ACC112 (cell line): Measurements from ENCODE around the gene RGS17.

Experiments used
- H2AFZ ChIP-seq: fragments of 200-600 bp; sonication (generic); one replicate; pipeline ENCODE4 v1.6.0; 2017; ENCODE audit warnings: antibody characterized with exemption, low read length; ENCODE audit not compliant: unreplicated experiment
- H3K27ac ChIP-seq: fragments of 200-600 bp; sonication (generic); 2 replicates; pipeline ENCODE4 v1.5.1; 2014; ENCODE audit warnings: low read depth, mild to moderate bottlenecking, antibody characterized with exemption, low read length, moderate library complexity
- H3K27me3 ChIP-seq: fragments of 200-600 bp; sonication (generic); 2 replicates; pipeline ENCODE4 v1.6.1; 2014; ENCODE audit warnings: mild to moderate bottlenecking, antibody characterized with exemption, low read length, moderate library complexity, mixed read lengths; ENCODE audit not compliant: insufficient read depth
- H3K36me3 ChIP-seq: fragments of 200-600 bp; sonication (generic); 2 replicates; pipeline ENCODE4 v1.6.1; 2016; ENCODE audit warnings: mild to moderate bottlenecking, antibody characterized with exemption, low read length, moderate library complexity, mixed read lengths; ENCODE audit not compliant: insufficient read depth
- H3K4me1 ChIP-seq: fragments of 200-600 bp; sonication (generic); one replicate; pipeline ENCODE4 v1.6.1; 2016; ENCODE audit warnings: low read length, mixed read lengths; ENCODE audit not compliant: insufficient read depth, unreplicated experiment, control insufficient read depth
- H3K4me3 ChIP-seq: fragments of 200-600 bp; sonication (generic); 2 replicates; pipeline ENCODE4 v1.5.1; 2014; ENCODE audit warnings: mild to moderate bottlenecking, low read depth, low read length
- H3K79me2 ChIP-seq: fragments of 200-600 bp; sonication (generic); one replicate; pipeline ENCODE4 v1.6.0; 2016; ENCODE audit warnings: low read length; ENCODE audit not compliant: control insufficient read depth, unreplicated experiment, insufficient read depth

Gene RGS17

GRCh38 chr6:153102605-153103318 lies 28.3 kb downstream of the RGS17 start:
- no peak overlapping the region for H3K27ac ChIP-seq
- H2AFZ ChIP-seq, result no peak overlapping the region
- peaks cover 28% of the 10 kb centered on the region for H3K4me1 ChIP-seq
- H3K27me3 ChIP-seq, result no peaks in the 10 kb centered on the region
- 0 out of 2 replicates have a peak, but pooled peaks cover 5% of the 10 kb centered on the region for H3K36me3 ChIP-seq
- H3K4me3 ChIP-seq, result no peak overlapping the region
- peaks cover 32% of the 10 kb centered on the region for H3K79me2 ChIP-seq

- H2AFZ ChIP-seq, result no peak overlapping the region
- no peak overlapping the region for H3K27ac ChIP-seq
- 0 out of 2 replicates have a peak, but pooled peaks cover 5% of the 10 kb centered on the region for H3K36me3 ChIP-seq
- H3K4me1 ChIP-seq, result peaks cover 29% of the 10 kb centered on the region
- H3K27me3 ChIP-seq, result no peaks in the 10 kb centered on the region
- no peak overlapping the region for H3K4me3 ChIP-seq
- H3K79me2 ChIP-seq, result peaks cover 30% of the 10 kb centered on the region
Measured at GRCh38 chr6:153101461-153101860, 29.6 kb downstream of the RGS17 start.

GRCh38 chr6:153099636-153100035 lies 31.4 kb downstream of the RGS17 start:
- no peak overlapping the region for H3K27ac ChIP-seq
- peaks cover 32% of the 10 kb centered on the region for H3K79me2 ChIP-seq
- H3K4me3 ChIP-seq, result no peak overlapping the region
- peaks cover 37% of the 10 kb centered on the region for H3K4me1 ChIP-seq
- no peaks in the 10 kb centered on the region for H3K27me3 ChIP-seq
- H3K36me3 ChIP-seq, result 0 out of 2 replicates have a peak, but pooled peaks cover 5% of the 10 kb centered on the region
- no peak overlapping the region for H2AFZ ChIP-seq

GRCh38 chr6:153096792-153097191 lies 34.3 kb downstream of the RGS17 start:
- H3K27me3 ChIP-seq, result no peaks in the 10 kb centered on the region
- no peak overlapping the region for H2AFZ ChIP-seq
- peaks cover 18% of the 10 kb centered on the region for H3K79me2 ChIP-seq
- peaks cover 44% of the 10 kb centered on the region for H3K4me1 ChIP-seq
- no peaks in the 10 kb centered on the region for H3K36me3 ChIP-seq
- no peak overlapping the region for H3K27ac ChIP-seq
- H3K4me3 ChIP-seq, result no peak overlapping the region

GRCh38 chr6:153096031-153096430 lies 35.1 kb downstream of the RGS17 start:
- no peaks in the 10 kb centered on the region for H3K36me3 ChIP-seq
- H3K79me2 ChIP-seq, result peaks cover 23% of the 10 kb centered on the region
- peak overlapping the region; percentile 18 for H3K27ac ChIP-seq
- no peak overlapping the region for H3K4me3 ChIP-seq
- H3K4me1 ChIP-seq, result peaks cover 52% of the 10 kb centered on the region
- H2AFZ ChIP-seq, result peak overlapping the region; percentile 47
- H3K27me3 ChIP-seq, result no peaks in the 10 kb centered on the region

GRCh38 chr6:153092082-153093013 lies 38.7 kb downstream of the RGS17 start:
- Histone ChIP-seq H3K27me3 (no peaks in the 10 kb centered on the region), H3K79me2 (peaks cover 41% of the 10 kb centered on the region), H3K4me3 (peak overlapping the region; percentile 43), H3K4me1 (peaks cover 71% of the 10 kb centered on the region), H3K36me3 (no peaks in the 10 kb centered on the region), H2AFZ (no peak overlapping the region), H3K27ac (peak overlapping the region; percentile 89)

GRCh38 chr6:153090241-153090930 lies 40.7 kb downstream of the RGS17 start:
- peak overlapping the region; percentile 92 for H2AFZ ChIP-seq
- H3K27ac ChIP-seq, result peak overlapping the region; percentile 89
- H3K27me3 ChIP-seq, result no peaks in the 10 kb centered on the region
- peaks cover 47% of the 10 kb centered on the region for H3K79me2 ChIP-seq
- peaks cover 82% of the 10 kb centered on the region for H3K4me1 ChIP-seq
- no peaks in the 10 kb centered on the region for H3K36me3 ChIP-seq
- H3K4me3 ChIP-seq, result peak overlapping the region; percentile 24; the same call in 1 of the 2 replicates

- H2AFZ ChIP-seq, result peak overlapping the region; percentile 10
- H3K4me3 ChIP-seq, result peak overlapping the region; percentile 12; the same call in 1 of the 2 replicates
- H3K4me1 ChIP-seq, result peaks cover 92% of the 10 kb centered on the region
- H3K27ac ChIP-seq, result no peak overlapping the region; the same call in 1 of the 2 replicates
- peaks cover 54% of the 10 kb centered on the region for H3K79me2 ChIP-seq
- H3K36me3 ChIP-seq, result no peaks in the 10 kb centered on the region
- no peaks in the 10 kb centered on the region for H3K27me3 ChIP-seq
Measured at GRCh38 chr6:153088796-153089195, 42.3 kb downstream of the RGS17 start.

- Histone ChIP-seq H3K4me1 (peaks cover 82% of the 10 kb centered on the region), H3K4me3 (peak overlapping the region; percentile 2; the same call in 1 of the 2 replicates), H3K27me3 (no peaks in the 10 kb centered on the region), H3K79me2 (peaks cover 54% of the 10 kb centered on the region), H3K27ac (peak overlapping the region; percentile 21; the same call in 1 of the 2 replicates), H3K36me3 (0 out of 2 replicates have a peak, but pooled peaks cover 1% of the 10 kb centered on the region), H2AFZ (no peak overlapping the region)
Measured at GRCh38 chr6:153087436-153087835, 43.6 kb downstream of the RGS17 start.
